ENCODE results near the gene PHACTR1. TPM values are rescaled to one million over a fixed set of nuclear protein-coding genes. Genes with fewer than 3 reads are reported as not detected.

The PHACTR1 gene
- total RNA-seq, 1 experiment from 2014 or later = not detected

DNA sequence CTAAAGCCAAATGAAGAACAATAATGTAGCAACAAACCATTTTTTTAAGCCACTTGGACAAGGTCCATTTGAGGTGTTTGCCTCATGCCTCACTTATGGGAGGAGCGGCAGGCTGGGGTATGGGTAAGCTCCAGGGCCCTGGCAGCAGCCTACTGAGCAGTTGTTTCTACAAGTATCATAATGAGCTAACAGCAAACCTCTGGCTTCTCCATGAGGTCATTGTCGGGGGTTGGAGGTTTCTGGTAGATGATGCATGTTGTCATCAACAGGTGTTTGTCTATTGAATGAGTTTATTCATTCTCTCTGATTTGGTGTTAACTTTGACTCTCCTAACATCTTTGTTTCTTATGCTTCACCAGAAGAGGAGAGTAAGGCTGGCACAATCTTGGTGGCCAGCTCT, 461.1 kb downstream of the PHACTR1 start:
- CTCF ChIA-PET = no interaction called here
- H2AFZ ChIP-seq (ENCODE audit: low read length) = no peak overlapping the region
- H3K9ac ChIP-seq (ENCODE audit: low read length) = no peak overlapping the region
- no peak overlapping the region for H3K4me2 ChIP-seq (ENCODE audit: low read length)
- intact Hi-C loops (cut with micrococcal nuclease) = no loop called here
- no peak for DNase-seq
- H3K36me3 ChIP-seq (ENCODE audit: low read depth, low read length) = no peaks in the 10 kb centered on the region
- H3K27ac ChIP-seq (ENCODE audit: low read length) = no peak overlapping the region
- H3K4me1 ChIP-seq (ENCODE audit: insufficient read depth, low read length) = no peaks in the 10 kb centered on the region
- ATAC-seq = no peak
- no peak overlapping the region for H3K4me3 ChIP-seq (ENCODE audit: low read length)
- no peaks in the 10 kb centered on the region for H4K20me1 ChIP-seq (ENCODE audit: low read length)
- no TSS peak for BruUV-seq (replicated peaks)
- POLR2A ChIA-PET (ENCODE audit: unreplicated experiment) = no interaction called here
- TF ChIP-seq EZH2 (IDR thresholded peaks at IDR 0.05; ENCODE audit: low read length, unreplicated experiment) = no peak
- no peaks in the 10 kb centered on the region for H3F3A ChIP-seq (ENCODE audit: low read length, unreplicated experiment)
- peaks cover 74% of the 10 kb centered on the region for H3K27me3 ChIP-seq (ENCODE audit: low read length)
- no peaks in the 10 kb centered on the region for H3K79me2 ChIP-seq (ENCODE audit: low read length)
- no peaks in the 10 kb centered on the region for H3K9me2 ChIP-seq (replicated peaks; ENCODE audit: low read length)
- no peaks in the 10 kb centered on the region for H3K9me3 ChIP-seq (ENCODE audit: low read length)

DNA sequence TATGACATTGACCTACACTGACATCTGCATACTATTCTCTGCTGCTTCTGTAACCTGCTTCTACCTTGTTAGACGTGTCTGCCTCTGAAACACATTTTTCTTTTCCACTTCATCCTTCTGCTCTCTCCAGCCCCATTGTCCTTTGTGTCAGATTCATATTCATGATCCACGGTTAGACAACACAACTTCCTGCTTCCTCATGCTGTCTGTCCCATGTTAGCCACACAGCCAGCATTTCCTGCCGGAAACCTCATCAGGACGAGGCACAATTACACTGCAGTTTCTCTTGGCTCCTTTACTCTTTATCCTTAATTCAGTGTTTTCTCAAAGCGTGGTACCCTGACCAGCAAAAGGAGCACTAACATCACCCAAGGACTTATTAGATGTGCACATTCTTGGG, 461.5 kb downstream of the PHACTR1 start:
- Histone ChIP-seq H3K9me2 (replicated peaks; ENCODE audit: low read length) (no peaks in the 10 kb centered on the region), H3K9ac (ENCODE audit: low read length) (no peak overlapping the region), H2AFZ (ENCODE audit: low read length) (no peak overlapping the region), H3K4me1 (ENCODE audit: insufficient read depth, low read length) (no peaks in the 10 kb centered on the region), H3K27ac (ENCODE audit: low read length) (no peak overlapping the region), H3K9me3 (ENCODE audit: low read length) (no peaks in the 10 kb centered on the region), H3K79me2 (ENCODE audit: low read length) (no peaks in the 10 kb centered on the region), H3K4me3 (ENCODE audit: low read length) (no peak overlapping the region), H3F3A (ENCODE audit: low read length, unreplicated experiment) (no peaks in the 10 kb centered on the region), H3K36me3 (ENCODE audit: low read depth, low read length) (no peaks in the 10 kb centered on the region), H3K4me2 (ENCODE audit: low read length) (no peak overlapping the region), H3K27me3 (ENCODE audit: low read length) (peaks cover 74% of the 10 kb centered on the region), H4K20me1 (ENCODE audit: low read length) (no peaks in the 10 kb centered on the region)
- no peak for DNase-seq
- ChIA-PET POLR2A (ENCODE audit: unreplicated experiment) (no interaction called here), CTCF (no interaction called here)
- ATAC-seq = no peak
- BruUV-seq (replicated peaks) = no TSS peak
- intact Hi-C loops (cut with micrococcal nuclease) = no loop called here
- no peak for TF ChIP-seq EZH2 (IDR thresholded peaks at IDR 0.05; ENCODE audit: low read length, unreplicated experiment)
- TF ChIP-seq EZH2phosphoT487 (IDR thresholded peaks at IDR 0.05; ENCODE audit: borderline replicate concordance, low read length) = no peak
- TF ChIP-seq, protein P1, sequence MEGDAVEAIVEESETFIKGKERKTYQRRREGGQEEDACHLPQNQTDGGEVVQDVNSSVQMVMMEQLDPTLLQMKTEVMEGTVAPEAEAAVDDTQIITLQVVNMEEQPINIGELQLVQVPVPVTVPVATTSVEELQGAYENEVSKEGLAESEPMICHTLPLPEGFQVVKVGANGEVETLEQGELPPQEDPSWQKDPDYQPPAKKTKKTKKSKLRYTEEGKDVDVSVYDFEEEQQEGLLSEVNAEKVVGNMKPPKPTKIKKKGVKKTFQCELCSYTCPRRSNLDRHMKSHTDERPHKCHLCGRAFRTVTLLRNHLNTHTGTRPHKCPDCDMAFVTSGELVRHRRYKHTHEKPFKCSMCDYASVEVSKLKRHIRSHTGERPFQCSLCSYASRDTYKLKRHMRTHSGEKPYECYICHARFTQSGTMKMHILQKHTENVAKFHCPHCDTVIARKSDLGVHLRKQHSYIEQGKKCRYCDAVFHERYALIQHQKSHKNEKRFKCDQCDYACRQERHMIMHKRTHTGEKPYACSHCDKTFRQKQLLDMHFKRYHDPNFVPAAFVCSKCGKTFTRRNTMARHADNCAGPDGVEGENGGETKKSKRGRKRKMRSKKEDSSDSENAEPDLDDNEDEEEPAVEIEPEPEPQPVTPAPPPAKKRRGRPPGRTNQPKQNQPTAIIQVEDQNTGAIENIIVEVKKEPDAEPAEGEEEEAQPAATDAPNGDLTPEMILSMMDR (conservative IDR thresholded peaks at IDR 0.05; ENCODE audit: low read depth, low read length) = no peak

DNA sequence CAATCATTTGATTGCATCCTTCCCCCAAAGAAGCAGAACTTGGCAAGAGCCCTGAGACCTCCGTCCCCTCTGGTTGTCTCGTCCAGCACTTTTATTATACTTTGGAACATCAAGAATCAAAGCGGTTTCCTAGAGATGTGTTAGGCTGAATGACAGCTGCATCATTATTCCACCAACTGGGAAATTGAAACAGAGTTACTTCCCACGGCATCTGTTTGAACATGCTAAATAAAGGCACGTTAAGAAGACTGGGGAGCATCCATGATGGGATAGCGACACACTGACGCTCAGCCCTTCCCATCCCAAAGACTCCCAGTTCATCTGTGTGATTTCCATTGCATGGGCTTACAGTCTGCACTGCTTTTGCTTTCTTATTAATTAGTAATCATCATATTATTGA, 464.0 kb downstream of the PHACTR1 start:
- H3F3A ChIP-seq (ENCODE audit: low read length, unreplicated experiment) = no peaks in the 10 kb centered on the region
- intact Hi-C loops (cut with micrococcal nuclease) = no loop called here
- H3K9me3 ChIP-seq (ENCODE audit: low read length) = no peaks in the 10 kb centered on the region
- no peak overlapping the region for H3K4me2 ChIP-seq (ENCODE audit: low read length)
- H3K9me2 ChIP-seq (replicated peaks; ENCODE audit: low read length) = no peaks in the 10 kb centered on the region
- ChIA-PET POLR2A (ENCODE audit: unreplicated experiment) (no interaction called here), CTCF (no interaction called here)
- H3K36me3 ChIP-seq (ENCODE audit: low read depth, low read length) = no peaks in the 10 kb centered on the region
- no peak overlapping the region for H3K27ac ChIP-seq (ENCODE audit: low read length)
- no peaks in the 10 kb centered on the region for H4K20me1 ChIP-seq (ENCODE audit: low read length)
- BruUV-seq (replicated peaks) = no TSS peak
- TF ChIP-seq EZH2phosphoT487 (IDR thresholded peaks at IDR 0.05; ENCODE audit: borderline replicate concordance, low read length) (no peak), EZH2 (IDR thresholded peaks at IDR 0.05; ENCODE audit: low read length, unreplicated experiment) (no peak)
- TF ChIP-seq, protein P1 (conservative IDR thresholded peaks at IDR 0.05; ENCODE audit: low read depth, low read length) = no peak
- H3K4me1 ChIP-seq (ENCODE audit: insufficient read depth, low read length) = no peaks in the 10 kb centered on the region
- peaks cover 74% of the 10 kb centered on the region for H3K27me3 ChIP-seq (ENCODE audit: low read length)
- no peak for DNase-seq
- no peak overlapping the region for H3K4me3 ChIP-seq (ENCODE audit: low read length)
- H2AFZ ChIP-seq (ENCODE audit: low read length) = no peak overlapping the region
- no peaks in the 10 kb centered on the region for H3K79me2 ChIP-seq (ENCODE audit: low read length)
- no peak overlapping the region for H3K9ac ChIP-seq (ENCODE audit: low read length)
- no peak for ATAC-seq

All from PC-3 (cell line).